ENCODE measurements around the gene SUMO1. TPM values are rescaled to one million over a fixed set of nuclear protein-coding genes. Genes with fewer than 3 reads are reported as not detected.

SUMO1 gene
- total and polyA plus RNA-seq, 3 experiments from 2014 or later, result 118 to 148 (median 118) TPM

GRCh38 chr2:202221873-202222272 lies 16.5 kb downstream of the SUMO1 start:
- Mint-ChIP-seq H3K4me1 (peaks cover 48 to 68% (median 65%) of the 10 kb centered on the region in 3 donors), H3K27ac (peak overlapping the region in 4 of 8 donors; percentile 19 to 32 (median 20)), H3K4me3 (no peak overlapping the region), H3K27me3 (no peaks in the 10 kb centered on the region), H3K9me3 (no peaks in the 10 kb centered on the region), H3K36me3 (peaks cover 11 to 55% (median 14%) of the 10 kb centered on the region in 3 donors)
- ChIA-PET POLR2A (no interaction called here), CTCF (no interaction called here)
- H3K27ac ChIP-seq (ENCODE audit: low read depth, low read length), result no peak overlapping the region
- H3K4me3 ChIP-seq (ENCODE audit: low read length), result no peak overlapping the region
- H3K27me3 ChIP-seq (ENCODE audit: insufficient read depth, low read length, poor library complexity, severe bottlenecking), result no peaks in the 10 kb centered on the region
- H3K9me3 ChIP-seq (ENCODE audit: low read length), result no peaks in the 10 kb centered on the region
- no peaks in the 10 kb centered on the region for H3K4me1 ChIP-seq (ENCODE audit: insufficient read depth, low read length)
- H3K36me3 ChIP-seq (ENCODE audit: insufficient read depth, low read length), result no peaks in the 10 kb centered on the region
- no peak for DNase-seq

- CTCF ChIA-PET, result no interaction called here
- Mint-ChIP-seq H3K27me3 (no peaks in the 10 kb centered on the region), H3K36me3 (peaks cover 0 to 58% (median 8%) of the 10 kb centered on the region in 3 donors), H3K27ac (no peak overlapping the region), H3K4me3 (no peak overlapping the region), H3K9me3 (no peaks in the 10 kb centered on the region), H3K4me1 (peaks cover 19 to 24% (median 19%) of the 10 kb centered on the region in 3 donors)
- Histone ChIP-seq H3K36me3 (ENCODE audit: insufficient read depth, low read length) (peaks cover 11% of the 10 kb centered on the region), H3K27me3 (ENCODE audit: insufficient read depth, low read length, poor library complexity, severe bottlenecking) (no peaks in the 10 kb centered on the region), H3K4me3 (ENCODE audit: low read length) (no peak overlapping the region), H3K4me1 (ENCODE audit: insufficient read depth, low read length) (no peaks in the 10 kb centered on the region), H3K27ac (ENCODE audit: low read depth, low read length) (no peak overlapping the region), H3K9me3 (ENCODE audit: low read length) (no peaks in the 10 kb centered on the region)
- no peak for DNase-seq
- POLR2A ChIA-PET, result no interaction called here
Observed at GRCh38 chr2:202215179-202215578, 23.2 kb downstream of the SUMO1 start.

- Histone ChIP-seq H3K9me3 (ENCODE audit: low read length) (no peaks in the 10 kb centered on the region), H3K4me1 (ENCODE audit: insufficient read depth, low read length) (no peaks in the 10 kb centered on the region), H3K27ac (ENCODE audit: low read depth, low read length) (no peak overlapping the region), H3K4me3 (ENCODE audit: low read length) (no peak overlapping the region), H3K27me3 (ENCODE audit: insufficient read depth, low read length, poor library complexity, severe bottlenecking) (no peaks in the 10 kb centered on the region), H3K36me3 (ENCODE audit: insufficient read depth, low read length) (peaks cover 11% of the 10 kb centered on the region)
- no peak overlapping the region for H3K27ac Mint-ChIP-seq
- ChIA-PET POLR2A (interaction anchor here (0.7 kb wide), 1 partner anchor 997 kb away, joined by 3 read pairs; no protein-coding TSS in a partner anchor), CTCF (no interaction called here)
- no peaks in the 10 kb centered on the region for H3K9me3 Mint-ChIP-seq
- H3K4me3 Mint-ChIP-seq, result no peak overlapping the region
- DNase-seq, result no peak
- peaks cover 0 to 50% (median 19%) of the 10 kb centered on the region in 3 donors for H3K36me3 Mint-ChIP-seq
- H3K27me3 Mint-ChIP-seq, result no peaks in the 10 kb centered on the region
- peaks cover 0 to 1% (median 0%) of the 10 kb centered on the region in 3 donors for H3K4me1 Mint-ChIP-seq
Observed at GRCh38 chr2:202208526-202208925, 29.9 kb downstream of the SUMO1 start.

GRCh38 chr2:202204855-202205254 lies 33.5 kb downstream of the SUMO1 start:
- no peak for DNase-seq
- peaks cover 0 to 35% (median 21%) of the 10 kb centered on the region in 3 donors for H3K36me3 Mint-ChIP-seq
- no peaks in the 10 kb centered on the region for H3K9me3 Mint-ChIP-seq
- no peak overlapping the region for H3K27ac Mint-ChIP-seq
- ChIA-PET CTCF (no interaction called here), POLR2A (interaction anchor here (0.5 kb wide), 1 partner anchor 13 kb away, joined by 4 read pairs; no protein-coding TSS in a partner anchor)
- no peak overlapping the region for H3K27ac ChIP-seq (ENCODE audit: low read depth, low read length)
- H3K36me3 ChIP-seq (ENCODE audit: insufficient read depth, low read length), result peaks cover 3% of the 10 kb centered on the region
- H3K4me1 Mint-ChIP-seq, result no peaks in the 10 kb centered on the region
- no peaks in the 10 kb centered on the region for H3K27me3 ChIP-seq (ENCODE audit: insufficient read depth, low read length, poor library complexity, severe bottlenecking)
- H3K27me3 Mint-ChIP-seq, result no peaks in the 10 kb centered on the region
- no peaks in the 10 kb centered on the region for H3K4me1 ChIP-seq (ENCODE audit: insufficient read depth, low read length)
- no peak overlapping the region for H3K4me3 ChIP-seq (ENCODE audit: low read length)
- no peaks in the 10 kb centered on the region for H3K9me3 ChIP-seq (ENCODE audit: low read length)
- no peak overlapping the region for H3K4me3 Mint-ChIP-seq

GRCh38 chr2:202203348-202203747 lies 35.0 kb downstream of the SUMO1 start:
- ChIA-PET CTCF (no interaction called here), POLR2A (interaction anchor here (0.6 kb wide), 1 partner anchor 60 kb away, joined by 8 read pairs; no protein-coding TSS in a partner anchor)
- Histone ChIP-seq H3K4me3 (ENCODE audit: low read length) (no peak overlapping the region), H3K9me3 (ENCODE audit: low read length) (no peaks in the 10 kb centered on the region), H3K36me3 (ENCODE audit: insufficient read depth, low read length) (no peaks in the 10 kb centered on the region), H3K27ac (ENCODE audit: low read depth, low read length) (no peak overlapping the region), H3K4me1 (ENCODE audit: insufficient read depth, low read length) (no peaks in the 10 kb centered on the region), H3K27me3 (ENCODE audit: insufficient read depth, low read length, poor library complexity, severe bottlenecking) (no peaks in the 10 kb centered on the region)
- Mint-ChIP-seq H3K9me3 (no peaks in the 10 kb centered on the region), H3K27me3 (peaks cover 0 to under 1% of the 10 kb centered on the region in 2 donors), H3K4me1 (no peaks in the 10 kb centered on the region), H3K4me3 (no peak overlapping the region), H3K36me3 (peaks cover 0 to 29% (median 18%) of the 10 kb centered on the region in 3 donors), H3K27ac (no peak overlapping the region)
- no peak for DNase-seq

- peaks cover 0 to 18% (median 11%) of the 10 kb centered on the region in 3 donors for H3K36me3 Mint-ChIP-seq
- no peak overlapping the region for H3K4me3 Mint-ChIP-seq
- Histone ChIP-seq H3K9me3 (ENCODE audit: low read length) (no peaks in the 10 kb centered on the region), H3K4me1 (ENCODE audit: insufficient read depth, low read length) (no peaks in the 10 kb centered on the region), H3K27me3 (ENCODE audit: insufficient read depth, low read length, poor library complexity, severe bottlenecking) (no peaks in the 10 kb centered on the region), H3K27ac (ENCODE audit: low read depth, low read length) (no peak overlapping the region), H3K4me3 (ENCODE audit: low read length) (no peak overlapping the region), H3K36me3 (ENCODE audit: insufficient read depth, low read length) (no peaks in the 10 kb centered on the region)
- POLR2A ChIA-PET, result no interaction called here
- CTCF ChIA-PET, result no interaction called here
- H3K9me3 Mint-ChIP-seq, result no peaks in the 10 kb centered on the region
- no peak overlapping the region for H3K27ac Mint-ChIP-seq
- no peak for DNase-seq
- no peaks in the 10 kb centered on the region for H3K4me1 Mint-ChIP-seq
- peaks cover 6 to 11% of the 10 kb centered on the region in 2 donors for H3K27me3 Mint-ChIP-seq
Observed at GRCh38 chr2:202201220-202202160, 36.9 kb downstream of the SUMO1 start.

- Mint-ChIP-seq H3K27me3 (peaks cover 11 to 25% of the 10 kb centered on the region in 2 donors), H3K36me3 (peaks cover 0 to 2% (median 0%) of the 10 kb centered on the region in 3 donors), H3K4me3 (no peak overlapping the region), H3K27ac (no peak overlapping the region), H3K4me1 (no peaks in the 10 kb centered on the region), H3K9me3 (no peaks in the 10 kb centered on the region)
- ChIA-PET POLR2A (no interaction called here), CTCF (interaction anchor here (0.7 kb wide), 1 partner anchor 72 kb away, joined by 4 read pairs; no protein-coding TSS in a partner anchor)
- no peaks in the 10 kb centered on the region for H3K9me3 ChIP-seq (ENCODE audit: low read length)
- DNase-seq, result no peak
- H3K36me3 ChIP-seq (ENCODE audit: insufficient read depth, low read length), result no peaks in the 10 kb centered on the region
- no peaks in the 10 kb centered on the region for H3K4me1 ChIP-seq (ENCODE audit: insufficient read depth, low read length)
- H3K27me3 ChIP-seq (ENCODE audit: insufficient read depth, low read length, poor library complexity, severe bottlenecking), result no peaks in the 10 kb centered on the region
- H3K4me3 ChIP-seq (ENCODE audit: low read length), result no peak overlapping the region
- H3K27ac ChIP-seq (ENCODE audit: low read depth, low read length), result no peak overlapping the region
Observed at GRCh38 chr2:202196727-202197126, 41.7 kb downstream of the SUMO1 start.

- no peaks in the 10 kb centered on the region for H3K27me3 ChIP-seq (ENCODE audit: insufficient read depth, low read length, poor library complexity, severe bottlenecking)
- H3K4me1 ChIP-seq (ENCODE audit: insufficient read depth, low read length), result no peaks in the 10 kb centered on the region
- H3K9me3 ChIP-seq (ENCODE audit: low read length), result no peaks in the 10 kb centered on the region
- Mint-ChIP-seq H3K36me3 (no peaks in the 10 kb centered on the region), H3K9me3 (no peaks in the 10 kb centered on the region), H3K4me1 (no peaks in the 10 kb centered on the region), H3K27ac (no peak overlapping the region), H3K4me3 (no peak overlapping the region), H3K27me3 (peaks cover 11 to 37% of the 10 kb centered on the region in 2 donors)
- CTCF ChIA-PET, result no interaction called here
- no peaks in the 10 kb centered on the region for H3K36me3 ChIP-seq (ENCODE audit: insufficient read depth, low read length)
- H3K27ac ChIP-seq (ENCODE audit: low read depth, low read length), result no peak overlapping the region
- H3K4me3 ChIP-seq (ENCODE audit: low read length), result no peak overlapping the region
- POLR2A ChIA-PET, result no interaction called here
- no peak for DNase-seq
Observed at GRCh38 chr2:202194418-202194817, 44.0 kb downstream of the SUMO1 start.

Data from CD8-positive, alpha-beta memory T cell (primary cell).